H9 (cell line): ENCODE data around the gene CNOT10. TPM values are rescaled to one million over a fixed set of nuclear protein-coding genes. Genes with fewer than 3 reads are reported as not detected.

Experiments
- DNase-seq: peaks from one replicate; pipeline ENCODE4 v3.0.0-alpha.2; 2017
- H2AFZ ChIP-seq: one replicate; pipeline ENCODE4 v1.6.1; 2013; ENCODE audit warnings: mild to moderate bottlenecking, low read length, control low read depth, moderate library complexity
- H2AK5ac ChIP-seq: 2 replicates; pipeline ENCODE4 v1.6.1; 2013; ENCODE audit warnings: low read length, control low read depth, mixed read lengths; ENCODE audit not compliant: insufficient read length
- H2BK120ac ChIP-seq: one replicate; pipeline ENCODE4 v1.6.1; 2013; ENCODE audit warnings: low read depth, mild to moderate bottlenecking, low read length, control low read depth, inconsistent platforms; ENCODE audit not compliant: poor library complexity, severe bottlenecking
- H2BK12ac ChIP-seq: 2 replicates; pipeline ENCODE4 v1.6.1; 2013; ENCODE audit warnings: low read length, control low read depth, mixed read lengths, low read depth; ENCODE audit not compliant: insufficient read length
- H2BK15ac ChIP-seq: 2 replicates; pipeline ENCODE4 v1.6.1; 2013; ENCODE audit warnings: low read depth, low read length, control low read depth
- H2BK20ac ChIP-seq: one replicate; pipeline ENCODE4 v1.6.1; 2013; ENCODE audit warnings: low read depth, mild to moderate bottlenecking, low read length, control low read depth, inconsistent platforms; ENCODE audit not compliant: poor library complexity, severe bottlenecking
- H2BK5ac ChIP-seq: 2 replicates; pipeline ENCODE4 v1.6.1; 2013; ENCODE audit warnings: low read length, control low read depth, mixed read lengths; ENCODE audit not compliant: insufficient read length
- H3K14ac ChIP-seq: 2 replicates; pipeline ENCODE4 v1.6.1; 2013; ENCODE audit warnings: low read length, control low read depth; ENCODE audit not compliant: insufficient read depth
- H3K18ac ChIP-seq: 2 replicates; pipeline ENCODE4 v1.6.1; 2013; ENCODE audit warnings: low read depth, mild to moderate bottlenecking, mixed read lengths, low read length, control low read depth; ENCODE audit not compliant: insufficient read length
- H3K23ac ChIP-seq: 2 replicates; pipeline ENCODE4 v1.6.1; 2013; ENCODE audit warnings: low read length, control low read depth, mixed read lengths, low read depth; ENCODE audit not compliant: insufficient read length
- H3K23me2 ChIP-seq: 2 replicates; pipeline ENCODE4 v1.6.1; 2013; ENCODE audit warnings: low read depth, mild to moderate bottlenecking, mixed read lengths, low read length, control low read depth; ENCODE audit not compliant: insufficient read length, poor library complexity, severe bottlenecking
- H3K27ac ChIP-seq: 2 replicates; pipeline ENCODE4 v1.5.1; 2013; ENCODE audit warnings: low read length, control low read depth, mixed read lengths, low read depth; ENCODE audit not compliant: insufficient read length
- H3K27me3 ChIP-seq: 2 replicates; pipeline ENCODE4 v1.6.1; 2013; ENCODE audit warnings: low read length, control low read depth, inconsistent platforms; ENCODE audit not compliant: insufficient read depth
- H3K4ac ChIP-seq: 2 replicates; pipeline ENCODE4 v1.6.1; 2013; ENCODE audit warnings: low read depth, mild to moderate bottlenecking, control low read depth, inconsistent platforms, low read length, moderate library complexity
- H3K4me1 ChIP-seq: 2 replicates; pipeline ENCODE4 v1.6.1; 2013; ENCODE audit warnings: low read length, control low read depth, inconsistent platforms; ENCODE audit not compliant: insufficient read depth
- H3K4me2 ChIP-seq: 2 replicates; pipeline ENCODE4 v1.6.1; 2013; ENCODE audit warnings: low read length, control low read depth, mixed read lengths; ENCODE audit not compliant: insufficient read length, insufficient read depth
- H3K56ac ChIP-seq: 2 replicates; pipeline ENCODE4 v1.6.1; 2013; ENCODE audit warnings: low read depth, mild to moderate bottlenecking, mixed read lengths, low read length, control low read depth; ENCODE audit not compliant: insufficient read length
- H3K79me1 ChIP-seq: 2 replicates; pipeline ENCODE4 v1.6.1; 2013; ENCODE audit warnings: low read depth, mild to moderate bottlenecking, moderate library complexity, low read length, control low read depth, inconsistent platforms; ENCODE audit not compliant: insufficient read depth, poor library complexity, severe bottlenecking
- H3K79me2 ChIP-seq: 2 replicates; pipeline ENCODE4 v1.6.1; 2013; ENCODE audit warnings: low read length, control low read depth, inconsistent platforms; ENCODE audit not compliant: insufficient read depth
- H3K9ac ChIP-seq: 2 replicates; pipeline ENCODE4 v1.6.1; 2013; ENCODE audit warnings: low read length, control low read depth, mixed read lengths; ENCODE audit not compliant: insufficient read length; ENCODE audit errors: extremely low read depth
- H3K9me3 ChIP-seq: one replicate; pipeline ENCODE4 v1.6.1; 2013; ENCODE audit warnings: low read depth, low read length, inconsistent platforms; ENCODE audit not compliant: control insufficient read depth
- H3T11ph ChIP-seq: one replicate; pipeline ENCODE4 v1.6.1; 2013; ENCODE audit warnings: mild to moderate bottlenecking, low read length, control low read depth, inconsistent platforms
- H4K20me1 ChIP-seq: one replicate; pipeline ENCODE4 v1.6.1; 2013; ENCODE audit not compliant: control insufficient read depth, insufficient read length, insufficient read depth
- H4K5ac ChIP-seq: 2 replicates; pipeline ENCODE4 v1.6.1; 2013; ENCODE audit warnings: low read depth, mild to moderate bottlenecking, mixed read lengths, low read length, control low read depth; ENCODE audit not compliant: insufficient read length
- H4K8ac ChIP-seq: replicated peaks from 2 replicates; pipeline ENCODE4 v1.6.1; 2013; ENCODE audit warnings: low read length, control low read depth, mixed read lengths, low read depth; ENCODE audit not compliant: insufficient read length
- H4K91ac ChIP-seq: 2 replicates; pipeline ENCODE4 v1.6.1; 2013; ENCODE audit warnings: low read depth, mild to moderate bottlenecking, moderate library complexity, mixed read lengths, low read length, control low read depth; ENCODE audit not compliant: insufficient read length
- H3K27ac Mint-ChIP-seq, 3 experiments: 2 replicates in 2 of 3; 3 replicates in 1 of 3; pipeline ENCODE4 v1.8.0; 2020 to 2021; ENCODE audit warnings: mixed read lengths in 3 of 3, mild to moderate bottlenecking in 1 of 3, moderate library complexity in 1 of 3
- H3K27me3 Mint-ChIP-seq: 2 replicates; pipeline ENCODE4 v1.8.0; 2021; ENCODE audit warnings: low read depth, mild to moderate bottlenecking, moderate library complexity, mixed read lengths
- H3K36me3 Mint-ChIP-seq, 3 experiments: 2 replicates in 2 of 3; 3 replicates in 1 of 3; pipeline ENCODE4 v1.8.0; 2020 to 2021; ENCODE audit warnings: low read depth in 3 of 3, mixed read lengths in 3 of 3; ENCODE audit not compliant: insufficient read depth in 1 of 3
- H3K4me1 Mint-ChIP-seq, 2 experiments: 2 replicates each; pipeline ENCODE4 v1.8.0; 2020; ENCODE audit warnings: mixed read lengths in 2 of 2
- H3K4me3 Mint-ChIP-seq, 2 experiments: 2 replicates in 1 of 2; 3 replicates in 1 of 2; pipeline ENCODE4 v1.8.0; 2020 to 2021; ENCODE audit warnings: mild to moderate bottlenecking in 2 of 2, mixed read lengths in 2 of 2, moderate library complexity in 1 of 2
- H3K9me3 Mint-ChIP-seq, 2 experiments: 2 replicates in 1 of 2; 3 replicates in 1 of 2; pipeline ENCODE4 v1.8.0; 2020; ENCODE audit warnings: mild to moderate bottlenecking in 2 of 2, mixed read lengths in 2 of 2, moderate library complexity in 1 of 2
- WGBS: extraction: QIAGEN DNeasy Blood & Tissue Kit; methylation state at CpG from one replicate; pipeline ENCODE4 v1.1.7; 2013; ENCODE audit warnings: missing lambda C conversion rate, low lambda C conversion rate, mixed read lengths; ENCODE audit not compliant: insufficient read length; ENCODE audit errors: extremely low coverage; 5-methylcytosine and 5-hydroxymethylcytosine counted together
- total RNA-seq: library from RNA; stranded (reverse); gene quantifications from 2 replicates; pipeline ENCODE4 v1.2.1, GENCODE V29; 2021
- TF ChIP-seq, protein P1 (sequence below): fragments of 200-600 bp; sonication (generic); conservative IDR thresholded peaks from 3 replicates; pipeline ENCODE4 v1.8.0; 2021; ENCODE audit warnings: antibody characterized with exemption, mild to moderate bottlenecking

The CNOT10 gene
- total RNA-seq, 1 experiment from 2014 or later: 55.4 TPM

DNA sequence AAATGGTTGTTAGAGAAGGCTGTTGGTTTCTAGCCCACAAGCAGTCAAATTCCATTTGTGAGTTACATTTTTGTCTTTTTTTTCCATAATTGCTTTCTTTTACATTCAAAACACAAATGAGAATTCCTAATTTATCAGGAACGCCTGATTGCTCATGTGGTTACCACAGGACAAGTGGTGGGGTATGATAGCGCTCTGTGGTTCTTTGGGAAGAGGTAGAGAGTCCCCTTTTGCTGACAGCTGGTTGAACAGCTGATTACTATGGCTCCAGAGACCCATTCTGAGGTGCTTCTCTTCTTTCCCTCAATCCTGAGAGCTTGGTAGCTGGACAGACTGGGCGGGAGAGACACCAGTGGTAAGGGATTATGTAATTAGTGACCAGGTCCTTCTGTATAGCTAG, 24.4 kb downstream of the CNOT10 start:
- Histone ChIP-seq H3T11ph (no peak overlapping the region), H3K9me3 (no peaks in the 10 kb centered on the region), H3K14ac (no peak overlapping the region), H2BK15ac (no peak overlapping the region), H3K4me2 (no peak overlapping the region), H3K18ac (no peak overlapping the region), H2BK5ac (no peak overlapping the region), H3K23me2 (no peaks in the 10 kb centered on the region), H4K20me1 (no peaks in the 10 kb centered on the region), H3K4ac (no peak overlapping the region), H2AK5ac (no peak overlapping the region), H3K4me1 (no peaks in the 10 kb centered on the region), H2BK120ac (no peak overlapping the region), H2AFZ (no peak overlapping the region), H3K79me1 (no peaks in the 10 kb centered on the region), H3K9ac (no peak overlapping the region), H3K56ac (no peak overlapping the region), H3K27ac (no peak overlapping the region), H4K91ac (no peak overlapping the region), H3K23ac (no peak overlapping the region), H3K79me2 (no peaks in the 10 kb centered on the region), H3K27me3 (no peaks in the 10 kb centered on the region), H2BK12ac (no peak overlapping the region), H2BK20ac (no peak overlapping the region), H4K8ac (no peak overlapping the region), H4K5ac (no peak overlapping the region)
- no CpG with 5 or more reads among the region's 3 CpGs for WGBS
- Mint-ChIP-seq H3K27me3 (no peaks in the 10 kb centered on the region), H3K27ac (no peak overlapping the region; a peak in 1 of 7 replicates), H3K4me3 (no peak overlapping the region), H3K9me3 (no peaks in the 10 kb centered on the region), H3K4me1 (no peaks in the 10 kb centered on the region), H3K36me3 (peaks cover 10 to 62% (median 41%) of the 10 kb centered on the region in 3 experiments; a peak in 5 of 7 replicates)
- no peak for DNase-seq
- TF ChIP-seq, protein P1, sequence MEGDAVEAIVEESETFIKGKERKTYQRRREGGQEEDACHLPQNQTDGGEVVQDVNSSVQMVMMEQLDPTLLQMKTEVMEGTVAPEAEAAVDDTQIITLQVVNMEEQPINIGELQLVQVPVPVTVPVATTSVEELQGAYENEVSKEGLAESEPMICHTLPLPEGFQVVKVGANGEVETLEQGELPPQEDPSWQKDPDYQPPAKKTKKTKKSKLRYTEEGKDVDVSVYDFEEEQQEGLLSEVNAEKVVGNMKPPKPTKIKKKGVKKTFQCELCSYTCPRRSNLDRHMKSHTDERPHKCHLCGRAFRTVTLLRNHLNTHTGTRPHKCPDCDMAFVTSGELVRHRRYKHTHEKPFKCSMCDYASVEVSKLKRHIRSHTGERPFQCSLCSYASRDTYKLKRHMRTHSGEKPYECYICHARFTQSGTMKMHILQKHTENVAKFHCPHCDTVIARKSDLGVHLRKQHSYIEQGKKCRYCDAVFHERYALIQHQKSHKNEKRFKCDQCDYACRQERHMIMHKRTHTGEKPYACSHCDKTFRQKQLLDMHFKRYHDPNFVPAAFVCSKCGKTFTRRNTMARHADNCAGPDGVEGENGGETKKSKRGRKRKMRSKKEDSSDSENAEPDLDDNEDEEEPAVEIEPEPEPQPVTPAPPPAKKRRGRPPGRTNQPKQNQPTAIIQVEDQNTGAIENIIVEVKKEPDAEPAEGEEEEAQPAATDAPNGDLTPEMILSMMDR: no peak
